B cell (primary cell): ENCODE measurements around the gene BMPR1A. TPM values are rescaled to one million over a fixed set of nuclear protein-coding genes. Genes with fewer than 3 reads are reported as not detected.

Source experiments
- ATAC-seq: fragments of 200-7000 bp; cut with Tn5 transposase; one replicate; pipeline ENCODE4 v1.10.0; 2021; ENCODE audit warnings: low read depth, mild to moderate bottlenecking, moderate number of reproducible peaks, moderate library complexity
- CTCF ChIA-PET: fragments of 350-600 bp; sonication (Branson Sonifier 250); formaldehyde crosslinking; loops from one replicate; lab custom pipeline; 2021; ENCODE audit warnings: antibody characterized with exemption, inconsistent platforms; lab: Charles Lee
- POLR2A ChIA-PET: fragments of 350-600 bp; sonication (Branson Sonifier 250); formaldehyde crosslinking; loops from one replicate; lab custom pipeline; 2021; ENCODE audit warnings: antibody characterized with exemption; lab: Charles Lee
- DNase-seq: peaks from one replicate; pipeline ENCODE4 v3.0.0; 2013
- H2AFZ ChIP-seq: 2 replicates; pipeline ENCODE4 v1.6.1; 2012; ENCODE audit warnings: mild to moderate bottlenecking, low read depth, low read length; ENCODE audit not compliant: insufficient read depth, poor library complexity, severe bottlenecking
- H3K27ac ChIP-seq, 2 donors: 1 replicate in 1 of 2; 2 replicates in 1 of 2; pipeline ENCODE4 v1.5.1; 2012 to 2013; ENCODE audit warnings: low read length in 2 of 2, mild to moderate bottlenecking in 2 of 2, moderate library complexity in 1 of 2
- H3K27me3 ChIP-seq, 4 experiments: fragments of 200-600 bp in 1 of 4; sonication (generic) in 1 of 4; replicated peaks in 1 of 4; 1 replicate in 2 of 4; 2 replicates in 2 of 4; pipeline versions ENCODE4 v1.6.1 to v1.7.0; 2013 to 2016; ENCODE audit warnings: low read length in 3 of 4, mild to moderate bottlenecking in 2 of 4, mixed read lengths in 1 of 4, moderate library complexity in 1 of 4; ENCODE audit not compliant: insufficient read depth in 4 of 4, control insufficient read depth in 3 of 4; ENCODE audit errors: control extremely low read depth in 1 of 4
- H3K36me3 ChIP-seq, 2 experiments: replicated peaks in 1 of 2; 1 replicate in 1 of 2; 2 replicates in 1 of 2; pipeline versions ENCODE4 v1.6.1 to v1.7.1; 2013; ENCODE audit warnings: low read length in 1 of 2; ENCODE audit not compliant: insufficient read depth in 2 of 2, control insufficient read depth in 1 of 2; ENCODE audit errors: control extremely low read depth in 1 of 2, extremely low read depth in 1 of 2
- H3K4me1 ChIP-seq, 2 donors: fragments of 200-600 bp in 1 of 2; sonication (generic) in 1 of 2; 1 replicate in 1 of 2; 2 replicates in 1 of 2; pipeline versions ENCODE4 v1.5.1 to v1.6.1; 2013 to 2017; ENCODE audit warnings: low read length in 2 of 2; ENCODE audit not compliant: control insufficient read depth in 2 of 2, insufficient read depth in 2 of 2
- H3K4me2 ChIP-seq: replicated peaks from 2 replicates; pipeline ENCODE3; 2012; ENCODE audit warnings: mild to moderate bottlenecking, low read depth, low read length; ENCODE audit not compliant: poor library complexity, severe bottlenecking
- H3K4me3 ChIP-seq, 5 experiments: fragments of 200-600 bp in 1 of 5; sonication (generic) in 1 of 5; 1 replicate in 3 of 5; 2 replicates in 2 of 5; pipeline versions ENCODE4 v1.5.1 to v1.7.0; 2011 to 2016; ENCODE audit warnings: low read length in 4 of 5, mild to moderate bottlenecking in 4 of 5, low read depth in 2 of 5, control low read depth in 1 of 5, moderate library complexity in 1 of 5; ENCODE audit not compliant: insufficient read depth in 1 of 5; ENCODE audit errors: control extremely low read depth in 1 of 5, extremely low read depth in 1 of 5
- H3K79me2 ChIP-seq: fragments of 200-600 bp; sonication (generic); one replicate; pipeline ENCODE4 v1.6.0; 2016; ENCODE audit warnings: low read length; ENCODE audit not compliant: control insufficient read depth, insufficient read depth
- H3K9ac ChIP-seq: fragments of 200-600 bp; sonication (generic); 2 replicates; pipeline ENCODE4 v1.6.1; 2017; ENCODE audit warnings: mild to moderate bottlenecking, low read length, moderate library complexity
- H3K9me3 ChIP-seq, 3 donors: one replicate each; pipeline versions ENCODE4 v1.6.1 to v1.7.1; 2013; ENCODE audit warnings: low read length in 2 of 3; ENCODE audit not compliant: control insufficient read depth in 2 of 3, insufficient read depth in 1 of 3; ENCODE audit errors: control extremely low read depth in 1 of 3
- H4K20me1 ChIP-seq: 2 replicates; pipeline ENCODE4 v1.6.0; 2012; ENCODE audit warnings: mild to moderate bottlenecking, low read length; ENCODE audit not compliant: insufficient read depth, control insufficient read depth, poor library complexity, severe bottlenecking
- H3K27ac Mint-ChIP-seq: one replicate; pipeline ENCODE4 v1.8.0; 2021; ENCODE audit warnings: mixed read lengths
- H3K27me3 Mint-ChIP-seq: one replicate; pipeline ENCODE4 v1.8.0; 2021; ENCODE audit warnings: mixed read lengths
- H3K4me1 Mint-ChIP-seq: one replicate; pipeline ENCODE4 v1.8.0; 2021; ENCODE audit warnings: mixed read lengths
- H3K4me3 Mint-ChIP-seq: one replicate; pipeline ENCODE4 v1.8.0; 2021; ENCODE audit warnings: mixed read lengths
- H3K9me3 Mint-ChIP-seq: one replicate; pipeline ENCODE4 v1.8.0; 2022; ENCODE audit warnings: mixed read lengths; ENCODE audit not compliant: insufficient read depth
- EZH2 ChIP-seq: IDR thresholded peaks from 2 replicates; pipeline ENCODE4 v1.6.1; 2012; ENCODE audit warnings: borderline replicate concordance, low read depth, mild to moderate bottlenecking, moderate library complexity, low read length; ENCODE audit not compliant: insufficient read depth, poor library complexity, severe bottlenecking
- WGBS: methylation state at CpG from one replicate; pipeline ENCODE4 v1.1.5; 2013; ENCODE audit warnings: missing lambda C conversion rate; ENCODE audit not compliant: insufficient coverage; 5-methylcytosine and 5-hydroxymethylcytosine counted together
- intact Hi-C: fragments of 100-400 bp; cut with micrococcal nuclease; formaldehyde crosslinking; loops from one replicate; pipeline ENCODE4 v1.10.0; 2022
- polyA plus RNA-seq: library from polyadenylated mRNA; depleted of rRNA; stranded (reverse); fragments of >200 nt; gene quantifications from 2 replicates; pipeline ENCODE4 v1.2.3, GENCODE V29; 2012
- total RNA-seq, 2 donors: library from RNA; stranded (reverse); fragments of 120-200 nt in 1 of 2; gene quantifications; 1 replicate in 1 of 2; 2 replicates in 1 of 2; pipeline versions ENCODE4 v1.2.3 to v1.2.4, GENCODE V29; 2013 to 2022
- TF ChIP-seq, protein P1 (sequence below): fragments of 200-600 bp; IDR thresholded peaks from one replicate; pipeline ENCODE4 v1.8.0; 2022; ENCODE audit warnings: antibody characterized with exemption, mild to moderate bottlenecking

BMPR1A gene
- total and polyA plus RNA-seq, 2 donors (not counting 1 experiment from before 2014, with no cell fraction given) = 1.9 to 15.1 TPM

DNA sequence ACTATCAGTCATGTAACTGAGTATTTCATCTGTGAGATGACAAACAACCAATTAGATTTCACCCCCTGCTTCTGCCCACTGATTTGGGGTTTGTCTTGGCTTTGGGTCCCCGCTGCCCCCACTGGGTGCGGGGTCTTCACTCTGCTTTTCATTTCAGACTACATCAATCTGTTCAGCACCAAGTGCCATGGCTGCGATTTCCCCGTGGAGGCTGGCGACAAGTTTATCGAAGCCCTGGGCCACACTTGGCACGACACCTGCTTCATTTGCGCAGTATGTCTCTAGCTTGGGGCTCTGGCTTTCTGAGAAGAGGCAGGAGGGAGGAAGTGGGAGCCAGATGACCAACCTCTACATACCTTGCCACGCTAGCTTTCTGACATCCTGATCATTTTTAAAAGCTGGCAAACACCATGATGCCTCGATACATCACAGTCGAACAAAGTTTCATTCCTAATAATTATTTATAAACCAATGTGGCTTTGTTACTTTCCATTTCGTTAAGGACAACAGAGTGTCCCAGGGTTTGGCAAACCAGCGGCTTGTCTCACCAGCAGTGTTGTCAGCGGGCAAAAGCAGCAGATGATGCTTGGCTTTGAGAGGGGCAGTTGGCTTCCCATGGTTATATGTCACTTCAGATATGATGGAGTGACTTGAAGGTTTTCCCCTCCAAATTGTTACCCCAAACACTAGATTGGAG, 30.3 kb upstream of the BMPR1A start:
- Mint-ChIP-seq H3K4me1 (peaks cover 5% of the 10 kb centered on the region), H3K27ac (no peak overlapping the region), H3K4me3 (no peak overlapping the region), H3K27me3 (peaks cover 22% of the 10 kb centered on the region), H3K9me3 (no peaks in the 10 kb centered on the region)
- Histone ChIP-seq H3K36me3 (no peaks in the 10 kb centered on the region), H3K4me2 (no peak overlapping the region), H3K4me1 (no peaks in the 10 kb centered on the region), H3K79me2 (no peaks in the 10 kb centered on the region), H4K20me1 (no peaks in the 10 kb centered on the region), H3K4me3 (no peak overlapping the region), H3K9ac (no peak overlapping the region), H3K27me3 (peaks cover 0 to 4% (median 2%) of the 10 kb centered on the region in 4 experiments), H2AFZ (no peak overlapping the region), H3K9me3 (peaks cover 0 to 6% (median 0%) of the 10 kb centered on the region in 3 donors), H3K27ac (no peak overlapping the region)
- ATAC-seq (no peak), DNase-seq (no peak)
- CTCF ChIA-PET = no interaction called here
- TF ChIP-seq EZH2 = no peak
- TF ChIP-seq, protein P1, sequence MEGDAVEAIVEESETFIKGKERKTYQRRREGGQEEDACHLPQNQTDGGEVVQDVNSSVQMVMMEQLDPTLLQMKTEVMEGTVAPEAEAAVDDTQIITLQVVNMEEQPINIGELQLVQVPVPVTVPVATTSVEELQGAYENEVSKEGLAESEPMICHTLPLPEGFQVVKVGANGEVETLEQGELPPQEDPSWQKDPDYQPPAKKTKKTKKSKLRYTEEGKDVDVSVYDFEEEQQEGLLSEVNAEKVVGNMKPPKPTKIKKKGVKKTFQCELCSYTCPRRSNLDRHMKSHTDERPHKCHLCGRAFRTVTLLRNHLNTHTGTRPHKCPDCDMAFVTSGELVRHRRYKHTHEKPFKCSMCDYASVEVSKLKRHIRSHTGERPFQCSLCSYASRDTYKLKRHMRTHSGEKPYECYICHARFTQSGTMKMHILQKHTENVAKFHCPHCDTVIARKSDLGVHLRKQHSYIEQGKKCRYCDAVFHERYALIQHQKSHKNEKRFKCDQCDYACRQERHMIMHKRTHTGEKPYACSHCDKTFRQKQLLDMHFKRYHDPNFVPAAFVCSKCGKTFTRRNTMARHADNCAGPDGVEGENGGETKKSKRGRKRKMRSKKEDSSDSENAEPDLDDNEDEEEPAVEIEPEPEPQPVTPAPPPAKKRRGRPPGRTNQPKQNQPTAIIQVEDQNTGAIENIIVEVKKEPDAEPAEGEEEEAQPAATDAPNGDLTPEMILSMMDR = no peak
- intact Hi-C loops = no loop called here
- WGBS = 86% methylated on average over 5 of the region's 14 CpGs
- POLR2A ChIA-PET = no interaction called here

DNA sequence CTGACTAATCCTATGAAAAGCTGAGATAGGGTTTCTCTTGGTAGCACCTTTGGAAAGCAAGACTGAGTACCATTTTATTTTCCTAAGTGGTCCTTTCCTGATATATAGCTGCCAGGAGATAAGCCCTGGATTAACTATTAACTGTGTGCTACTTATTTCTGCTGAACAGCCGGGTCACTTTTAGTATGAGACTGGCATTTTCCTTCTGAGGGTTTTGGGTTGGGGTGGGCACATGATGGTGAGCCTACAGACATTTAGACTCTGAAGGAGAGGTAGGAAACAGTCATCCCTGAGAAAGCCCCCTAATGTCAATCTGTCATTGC, 29.8 kb upstream of the BMPR1A start:
- 100% methylated on average over 1 of the region's 1 CpG for WGBS
- Histone ChIP-seq H3K27ac (no peak overlapping the region), H4K20me1 (no peaks in the 10 kb centered on the region), H3K27me3 (peaks cover 0 to 4% (median 0%) of the 10 kb centered on the region in 4 experiments), H3K4me3 (no peak overlapping the region), H3K4me1 (no peaks in the 10 kb centered on the region), H3K79me2 (no peaks in the 10 kb centered on the region), H3K4me2 (no peak overlapping the region), H3K9me3 (peaks cover 0 to 6% (median 0%) of the 10 kb centered on the region in 3 donors), H3K9ac (no peak overlapping the region), H2AFZ (no peak overlapping the region), H3K36me3 (no peaks in the 10 kb centered on the region)
- Mint-ChIP-seq H3K27ac (no peak overlapping the region), H3K4me1 (peaks cover 5% of the 10 kb centered on the region), H3K9me3 (no peaks in the 10 kb centered on the region), H3K4me3 (no peak overlapping the region), H3K27me3 (peaks cover 19% of the 10 kb centered on the region)
- DNase-seq (no peak), ATAC-seq (no peak)
- POLR2A ChIA-PET = no interaction called here
- intact Hi-C loops = no loop called here
- CTCF ChIA-PET = no interaction called here
- TF ChIP-seq, protein P1 = no peak
